ENCODE measurements around the gene RHBDF1. TPM values are rescaled to one million over a fixed set of nuclear protein-coding genes. Genes with fewer than 3 reads are reported as not detected.
"Not testable (repeated sequence)": the region's sequence is repeated elsewhere in the genome, so short reads cannot be mapped to it uniquely, and the experiment has no call there.

The RHBDF1 gene
- total RNA-seq, 2 experiments from 2014 or later = 0.61 TPM; not detected in 1

- CTCF ChIA-PET = no interaction called here
- POLR2A ChIA-PET = no interaction called here
- Mint-ChIP-seq H3K9me3 (no peaks in the 10 kb centered on the region), H3K4me3 (no peak overlapping the region), H3K4me1 (ENCODE audit: low read depth) (peaks cover 21% of the 10 kb centered on the region), H3K27ac (no peak overlapping the region), H3K36me3 (ENCODE audit: low read depth) (peaks cover 16% of the 10 kb centered on the region), H3K27me3 (no peaks in the 10 kb centered on the region)
- TF ChIP-seq CTCF (IDR thresholded peaks at IDR 0.05) = no peak
- ATAC-seq (no peak), DNase-seq (no peak)
- intact Hi-C loops (cut with micrococcal nuclease) = no loop called here
These were observed 36.0 kb downstream of the RHBDF1 start for GRCh38 chr16:36336-36984.

GRCh38 chr16:35678-36305 lies 36.6 kb downstream of the RHBDF1 start:
- Mint-ChIP-seq H3K27ac (no peak overlapping the region), H3K4me3 (no peak overlapping the region), H3K27me3 (no peaks in the 10 kb centered on the region), H3K9me3 (no peaks in the 10 kb centered on the region), H3K36me3 (ENCODE audit: low read depth) (peaks cover 12% of the 10 kb centered on the region), H3K4me1 (ENCODE audit: low read depth) (peaks cover 17% of the 10 kb centered on the region)
- CTCF ChIA-PET = no interaction called here
- intact Hi-C loops (cut with micrococcal nuclease) = no loop called here
- DNase-seq (no peak), ATAC-seq (no peak)
- no peak for TF ChIP-seq CTCF (IDR thresholded peaks at IDR 0.05)
- POLR2A ChIA-PET = no interaction called here

DNA sequence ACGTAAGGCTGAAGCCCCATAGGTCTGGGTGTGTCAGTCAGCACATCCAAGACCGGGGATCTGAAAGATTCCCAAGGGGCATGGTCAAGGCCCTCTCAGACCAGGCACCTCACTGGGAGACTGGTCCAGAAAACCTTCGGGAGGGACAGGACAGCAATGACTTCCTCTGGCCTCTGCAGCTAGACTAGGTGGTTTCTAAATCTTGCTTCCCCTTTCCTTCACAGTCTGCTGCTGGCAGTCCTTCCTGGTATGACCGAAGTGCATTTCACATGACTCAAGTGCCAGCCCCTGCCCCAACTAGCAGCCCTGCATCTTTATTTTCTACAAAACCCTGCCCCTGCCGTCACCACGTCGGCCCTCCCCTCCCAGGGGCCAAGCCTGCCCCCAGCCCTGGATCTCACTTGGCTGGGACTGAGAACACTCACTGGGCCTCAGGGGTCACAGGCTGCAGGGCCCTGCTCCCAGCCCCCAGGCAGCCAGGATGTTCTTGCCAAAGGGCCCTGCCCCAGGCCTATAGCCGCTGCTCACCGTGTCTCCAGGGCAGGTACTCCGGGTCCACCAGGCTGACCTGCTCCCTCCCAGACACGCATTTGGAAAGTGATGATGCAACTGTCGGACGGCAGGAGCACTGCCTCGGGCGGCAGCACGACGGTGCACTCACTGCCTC lies 37.3 kb downstream of the RHBDF1 start:
- no peak for ATAC-seq
- no peaks in the 10 kb centered on the region for H3K9me3 Mint-ChIP-seq
- peaks cover 17% of the 10 kb centered on the region for H3K4me1 Mint-ChIP-seq (ENCODE audit: low read depth)
- TF ChIP-seq CTCF (IDR thresholded peaks at IDR 0.05) = no peak
- intact Hi-C loops (cut with micrococcal nuclease) = no loop called here
- H3K4me3 Mint-ChIP-seq = no peak overlapping the region
- H3K36me3 Mint-ChIP-seq (ENCODE audit: low read depth) = peaks cover 12% of the 10 kb centered on the region
- H3K27me3 Mint-ChIP-seq = no peaks in the 10 kb centered on the region
- no peak overlapping the region for H3K27ac Mint-ChIP-seq
- ChIA-PET CTCF (no interaction called here), POLR2A (no interaction called here)
- DNase-seq = no peak

DNA sequence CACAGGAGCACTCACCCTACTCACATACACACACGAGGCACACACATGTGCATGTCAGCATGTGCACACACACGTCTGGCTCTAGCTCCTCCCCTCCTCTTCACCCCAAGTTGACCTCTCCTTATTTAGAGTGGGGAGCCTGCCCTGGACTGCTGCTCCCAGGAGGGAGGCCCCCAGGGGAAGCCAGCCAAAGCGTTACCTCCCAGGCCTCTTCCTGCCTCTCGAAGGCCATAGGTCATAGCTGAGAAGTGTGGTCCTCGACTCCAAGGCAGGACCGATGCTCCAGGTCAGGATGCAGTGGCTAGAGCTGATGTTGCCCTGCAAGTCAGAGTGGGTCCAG lies 37.8 kb downstream of the RHBDF1 start:
- ChIA-PET CTCF (no interaction called here), POLR2A (no interaction called here)
- TF ChIP-seq CTCF (IDR thresholded peaks at IDR 0.05) = no peak
- DNase-seq = no peak
- no peak overlapping the region for H3K27ac Mint-ChIP-seq
- no peak for ATAC-seq
- no peaks in the 10 kb centered on the region for H3K27me3 Mint-ChIP-seq
- intact Hi-C loops (cut with micrococcal nuclease) = no loop called here
- H3K36me3 Mint-ChIP-seq (ENCODE audit: low read depth) = peaks cover 12% of the 10 kb centered on the region
- no peak overlapping the region for H3K4me3 Mint-ChIP-seq
- H3K9me3 Mint-ChIP-seq = no peaks in the 10 kb centered on the region
- peaks cover 11% of the 10 kb centered on the region for H3K4me1 Mint-ChIP-seq (ENCODE audit: low read depth)

DNA sequence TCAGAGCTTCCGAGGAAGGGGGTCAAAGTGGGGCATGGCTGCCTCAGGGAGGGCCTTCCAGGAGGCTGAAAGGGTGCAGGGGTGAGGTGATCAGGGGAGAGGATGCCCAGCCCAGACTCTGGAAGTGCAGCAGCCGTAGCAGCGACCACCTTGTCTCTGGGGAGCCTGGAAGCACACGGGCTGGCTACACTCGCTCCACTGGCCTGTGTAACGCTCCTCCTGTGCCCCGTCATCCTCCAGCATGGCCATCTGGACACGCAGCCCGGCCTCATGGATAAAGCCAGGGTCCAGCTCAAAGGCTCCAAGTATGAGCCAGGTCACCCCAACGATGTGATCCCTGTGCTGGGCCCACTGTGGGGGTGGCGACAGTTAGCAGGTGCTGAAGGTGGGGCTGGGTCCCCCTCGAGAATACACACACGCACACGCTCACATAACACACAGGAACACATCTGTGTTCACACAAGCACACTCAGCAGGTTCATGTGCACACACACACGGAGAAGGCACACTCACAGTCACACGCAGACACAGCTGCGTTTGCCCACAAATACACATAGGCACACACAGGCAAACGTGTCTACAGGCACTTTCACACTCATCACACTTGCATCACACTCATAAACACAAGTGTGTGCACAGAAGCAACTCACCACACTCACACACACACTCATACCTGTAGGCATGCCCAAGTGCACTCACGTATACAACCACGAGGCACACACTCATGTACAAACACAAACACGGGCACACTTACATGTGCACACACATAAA lies 38.4 kb downstream of the RHBDF1 start:
- ChIA-PET POLR2A (no interaction called here), CTCF (no interaction called here)
- DNase-seq (no peak), ATAC-seq (no peak)
- peaks cover 7% of the 10 kb centered on the region for H3K36me3 Mint-ChIP-seq (ENCODE audit: low read depth)
- no peak for TF ChIP-seq CTCF (IDR thresholded peaks at IDR 0.05)
- no peaks in the 10 kb centered on the region for H3K9me3 Mint-ChIP-seq
- intact Hi-C loops (cut with micrococcal nuclease) = no loop called here
- H3K27me3 Mint-ChIP-seq = no peaks in the 10 kb centered on the region
- no peak overlapping the region for H3K4me3 Mint-ChIP-seq
- no peak overlapping the region for H3K27ac Mint-ChIP-seq
- H3K4me1 Mint-ChIP-seq (ENCODE audit: low read depth) = peaks cover 6% of the 10 kb centered on the region

DNA sequence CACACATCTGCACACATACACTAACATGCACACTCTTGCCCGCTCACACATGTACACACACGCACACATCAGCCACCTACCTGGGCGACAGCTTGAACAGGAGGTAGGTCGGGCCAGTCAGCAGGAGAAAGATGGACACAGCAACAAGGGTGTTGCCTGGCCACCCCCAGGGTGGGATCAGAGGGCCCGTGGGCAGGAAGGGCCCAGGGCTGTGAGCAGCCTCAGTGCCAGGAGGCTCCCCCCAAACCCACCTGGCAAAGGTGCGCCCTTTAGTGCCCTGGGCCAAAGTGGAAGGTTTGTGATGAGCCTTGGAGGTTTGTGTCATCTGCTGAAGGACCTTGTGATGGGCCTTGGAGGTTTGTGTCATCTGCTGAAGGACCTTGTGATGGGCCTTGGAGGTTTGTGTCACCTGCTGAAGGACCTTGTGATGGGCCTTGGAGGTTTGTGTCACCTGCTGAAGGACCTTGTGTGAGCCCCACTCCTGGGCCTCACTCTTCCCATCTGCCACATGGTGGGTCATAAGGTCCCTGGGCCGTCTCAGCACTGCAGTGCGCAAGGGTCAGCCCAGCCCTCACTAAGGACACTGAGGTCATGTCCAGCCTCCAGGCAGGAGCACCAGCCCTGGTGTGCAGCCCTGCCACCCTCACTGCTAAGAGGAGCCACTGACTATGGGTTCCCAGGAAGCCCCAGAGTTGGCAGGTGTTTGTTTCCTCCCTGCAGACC lies 39.1 kb downstream of the RHBDF1 start:
- H3K9me3 Mint-ChIP-seq; CTCF ChIA-PET; intact Hi-C loops (cut with micrococcal nuclease); H3K4me1 Mint-ChIP-seq (ENCODE audit: low read depth); H3K27me3 Mint-ChIP-seq; H3K36me3 Mint-ChIP-seq (ENCODE audit: low read depth); H3K4me3 Mint-ChIP-seq; ATAC-seq; H3K27ac Mint-ChIP-seq; POLR2A ChIA-PET; DNase-seq: not testable (repeated sequence)

DNA sequence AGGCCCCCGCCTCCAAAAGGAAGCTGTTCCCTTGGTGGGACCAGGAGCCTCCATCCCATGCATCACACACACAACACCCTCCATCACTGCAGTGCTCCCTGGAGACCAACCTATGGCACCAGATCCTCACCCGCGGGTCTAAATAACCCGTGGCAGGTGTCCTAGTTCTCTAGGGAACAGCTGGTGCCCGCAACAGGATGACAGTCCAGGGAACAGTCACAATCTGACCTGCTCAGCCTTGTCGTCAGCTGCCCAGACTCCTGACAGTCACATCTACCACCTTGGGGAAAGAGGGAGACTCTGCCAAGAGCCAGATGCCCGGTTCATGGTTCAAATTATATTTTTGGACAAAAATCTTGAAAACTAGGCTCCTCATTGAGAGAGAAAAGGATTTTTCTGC lies 41.8 kb downstream of the RHBDF1 start:
- H3K27ac Mint-ChIP-seq; CTCF ChIA-PET; H3K9me3 Mint-ChIP-seq; H3K27me3 Mint-ChIP-seq; POLR2A ChIA-PET; H3K36me3 Mint-ChIP-seq (ENCODE audit: low read depth); DNase-seq; ATAC-seq; H3K4me3 Mint-ChIP-seq; H3K4me1 Mint-ChIP-seq (ENCODE audit: low read depth); intact Hi-C loops (cut with micrococcal nuclease): not testable (repeated sequence)
